ENCODE results near the gene IDUA.

Gene IDUA

GRCh38 chr4:1018147-1019020, 31.5 kb downstream of the IDUA start:
- no peak for DNase-seq

DNA sequence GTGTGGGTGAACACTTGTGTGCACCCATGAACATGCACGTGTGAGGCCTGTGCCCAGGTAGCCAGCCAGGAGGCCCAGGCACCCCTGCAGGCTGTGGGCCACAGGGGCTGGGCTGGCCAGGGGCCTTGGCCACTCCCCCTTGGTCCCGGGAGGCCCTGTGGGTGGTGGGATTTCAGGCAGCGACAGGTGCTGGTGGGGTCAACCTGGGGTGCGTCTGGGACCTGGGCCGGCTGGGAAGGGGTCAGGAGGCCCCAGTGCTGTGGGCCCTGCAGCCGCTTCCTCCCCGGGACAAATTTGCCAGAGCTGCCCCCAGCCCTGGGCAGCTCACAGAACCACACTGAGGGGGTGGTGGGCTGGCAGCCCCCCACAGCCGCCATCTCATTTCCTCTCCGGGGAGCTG, 32.5 kb downstream of the IDUA start:
- no peak for DNase-seq

DNA sequence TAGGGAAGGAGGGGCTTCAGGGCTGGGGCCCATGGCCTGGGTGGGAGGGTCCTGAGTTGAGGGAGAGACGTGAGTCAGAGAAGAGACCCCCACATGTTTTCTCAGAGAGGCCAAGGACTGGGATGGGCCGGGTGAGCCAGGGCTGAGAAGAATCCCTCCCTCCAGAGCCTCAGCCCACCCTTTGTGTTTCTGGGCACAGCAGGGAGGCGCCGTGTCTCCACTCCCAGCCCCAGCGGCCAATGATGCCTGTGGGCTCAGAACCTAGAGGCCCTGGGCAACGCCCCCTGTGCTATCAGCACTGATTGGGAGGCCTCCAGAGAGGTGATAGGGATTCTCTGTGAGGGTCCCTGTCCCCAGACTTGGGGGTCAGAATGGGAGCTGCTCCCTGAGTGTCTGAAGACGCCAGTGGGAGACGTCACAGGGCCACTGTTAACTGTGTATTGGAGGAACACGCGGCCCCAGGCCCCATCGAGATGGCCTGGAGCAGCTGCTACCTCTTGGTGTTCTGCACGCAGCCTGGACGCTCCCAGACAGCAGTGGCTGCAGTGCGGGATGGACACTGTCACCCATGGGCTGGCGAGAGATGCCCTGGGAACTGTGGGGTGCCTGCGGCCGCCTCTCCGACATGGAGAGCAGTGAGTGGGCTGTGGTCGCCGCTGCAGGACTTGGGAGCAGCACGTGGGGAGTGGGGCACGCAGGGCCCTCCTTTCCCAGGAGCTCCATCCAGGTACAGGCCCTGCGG, 33.1 kb downstream of the IDUA start:
- DNase-seq: no peak

- DNase-seq: no peak
Measured at GRCh38 chr4:1021386-1022050, 34.7 kb downstream of the IDUA start.

DNA sequence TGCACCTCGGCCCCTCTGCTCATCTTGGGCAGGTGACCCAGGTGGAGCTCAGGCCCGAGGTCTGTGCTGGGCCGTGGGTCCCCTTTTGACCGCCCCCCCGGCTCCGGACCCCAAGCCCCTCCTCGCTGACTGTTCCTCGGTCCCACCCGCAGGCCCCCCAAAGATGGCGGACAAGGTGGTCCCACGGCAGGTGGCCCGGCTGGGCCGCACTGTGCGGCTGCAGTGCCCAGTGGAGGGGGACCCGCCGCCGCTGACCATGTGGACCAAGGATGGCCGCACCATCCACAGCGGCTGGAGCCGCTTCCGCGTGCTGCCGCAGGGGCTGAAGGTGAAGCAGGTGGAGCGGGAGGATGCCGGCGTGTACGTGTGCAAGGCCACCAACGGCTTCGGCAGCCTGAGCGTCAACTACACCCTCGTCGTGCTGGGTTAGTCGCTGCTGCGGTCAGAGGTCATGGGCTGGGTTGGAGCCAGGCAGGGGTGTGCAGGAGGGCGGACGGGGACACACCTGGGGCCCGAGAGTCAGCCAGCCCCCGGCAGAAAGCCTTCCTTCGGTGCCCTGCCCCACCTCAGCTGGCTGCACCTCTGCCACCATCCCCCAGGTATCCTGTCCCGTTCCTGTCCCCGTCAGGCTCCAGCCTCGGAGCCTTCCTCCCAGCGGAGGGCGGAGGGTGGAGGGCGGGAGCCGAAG, 35.4 kb downstream of the IDUA start:
- DNase-seq: no peak

DNA sequence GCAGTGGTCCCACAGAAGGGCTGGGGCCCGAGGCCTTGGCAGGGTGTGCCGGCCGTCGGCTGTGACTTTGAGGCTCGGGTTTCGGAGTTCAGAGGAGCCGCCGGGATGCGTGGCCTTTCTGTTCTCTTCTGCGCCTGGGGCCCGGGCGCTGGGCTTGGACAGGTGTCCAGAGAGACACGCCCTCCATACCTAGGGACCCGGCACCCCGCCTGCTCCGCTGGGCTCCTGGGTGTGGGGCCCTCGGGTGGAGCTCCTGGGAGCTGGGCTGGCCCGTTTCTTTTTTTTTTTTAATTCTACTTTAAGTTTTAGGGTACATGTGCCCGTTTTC, 35.9 kb downstream of the IDUA start:
- no peak for DNase-seq

DNA sequence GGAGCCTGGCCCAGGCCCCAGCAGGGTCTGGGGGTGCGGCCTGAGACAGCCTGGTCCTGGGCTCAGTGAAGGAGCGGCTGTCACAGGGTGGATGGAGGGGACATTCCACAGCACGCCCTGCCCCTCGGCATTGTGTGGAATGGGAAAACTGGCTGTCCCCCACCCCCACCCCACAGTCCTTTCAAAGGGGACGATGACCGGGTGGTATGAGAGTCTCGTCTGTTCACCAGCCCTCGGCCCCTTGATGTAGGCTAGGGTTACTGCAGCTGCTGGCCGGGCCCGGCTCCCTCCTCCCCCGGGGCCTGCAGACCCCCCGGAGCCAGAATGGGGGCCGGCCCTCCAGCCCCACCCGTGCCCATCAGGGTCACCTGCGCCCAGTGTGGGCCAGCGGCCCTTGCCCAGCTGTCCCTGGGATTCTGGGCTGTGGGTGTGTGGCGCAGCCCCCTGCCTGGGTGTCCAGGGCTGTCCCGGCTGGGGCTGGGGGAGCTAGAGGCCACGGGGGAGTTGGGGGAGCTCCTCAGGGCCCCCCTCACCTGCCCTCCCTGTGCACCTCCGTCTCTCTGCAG, 36.3 kb downstream of the IDUA start:
- no peak for DNase-seq

- no peak for DNase-seq
Measured at GRCh38 chr4:1023895-1024740, 37.3 kb downstream of the IDUA start.

- no peak for DNase-seq
Measured at GRCh38 chr4:1024882-1025545, 38.2 kb downstream of the IDUA start.

- DNase-seq: no peak
Measured at GRCh38 chr4:1026115-1026514, 39.3 kb downstream of the IDUA start.

DNA sequence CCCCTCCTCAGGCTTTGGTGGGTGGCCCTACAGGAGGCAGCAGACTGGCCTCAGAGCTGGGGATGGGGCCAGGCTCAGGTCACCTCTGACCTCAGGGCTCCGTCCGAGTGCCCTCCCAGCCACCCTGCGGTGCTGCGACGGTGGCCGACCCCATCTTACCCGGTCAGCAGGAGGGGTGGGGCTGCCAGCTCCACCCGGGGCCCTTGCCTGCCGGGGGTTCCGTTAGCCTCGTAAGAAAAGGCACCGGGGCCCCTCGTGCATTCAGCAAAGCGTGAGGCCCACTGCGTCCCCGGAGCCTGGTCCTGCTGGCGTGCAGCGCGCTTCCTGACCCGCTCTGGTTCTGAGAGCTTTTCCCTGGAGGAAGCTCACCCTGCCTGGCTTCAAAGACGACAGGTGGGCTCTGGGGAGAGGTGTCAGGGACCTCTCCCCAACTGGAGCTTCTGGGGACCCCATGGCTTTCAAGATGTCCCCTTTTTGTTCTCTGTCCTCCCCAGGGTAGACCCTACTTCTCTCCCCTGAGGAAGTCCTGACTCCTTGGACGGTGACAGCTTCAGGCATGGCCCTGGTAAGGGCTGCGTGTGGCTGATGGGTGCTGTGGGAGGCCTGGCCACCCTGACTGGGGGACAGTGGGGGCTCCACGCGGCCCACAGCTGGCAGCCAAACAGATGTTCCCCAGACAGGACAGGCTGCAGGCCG, 40.5 kb downstream of the IDUA start:
- DNase-seq: no peak

DNA sequence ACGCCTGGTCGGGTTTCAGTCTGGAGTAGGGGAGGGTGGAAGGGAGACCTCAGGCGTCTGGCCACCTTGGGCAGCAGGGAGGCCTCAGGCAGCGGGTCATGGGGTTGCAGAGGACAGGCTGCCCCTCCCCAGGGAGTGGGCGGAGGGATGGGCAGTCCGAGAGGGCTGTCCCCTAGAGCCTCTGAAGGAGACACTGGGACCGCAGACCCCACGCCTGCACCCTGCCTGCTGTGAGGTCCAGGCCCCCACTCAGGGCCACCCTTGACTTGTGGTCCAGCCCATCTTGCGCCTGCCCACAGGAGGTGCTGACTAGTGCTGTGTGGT, 41.0 kb downstream of the IDUA start:
- peak; percentile 64 for DNase-seq

DNA sequence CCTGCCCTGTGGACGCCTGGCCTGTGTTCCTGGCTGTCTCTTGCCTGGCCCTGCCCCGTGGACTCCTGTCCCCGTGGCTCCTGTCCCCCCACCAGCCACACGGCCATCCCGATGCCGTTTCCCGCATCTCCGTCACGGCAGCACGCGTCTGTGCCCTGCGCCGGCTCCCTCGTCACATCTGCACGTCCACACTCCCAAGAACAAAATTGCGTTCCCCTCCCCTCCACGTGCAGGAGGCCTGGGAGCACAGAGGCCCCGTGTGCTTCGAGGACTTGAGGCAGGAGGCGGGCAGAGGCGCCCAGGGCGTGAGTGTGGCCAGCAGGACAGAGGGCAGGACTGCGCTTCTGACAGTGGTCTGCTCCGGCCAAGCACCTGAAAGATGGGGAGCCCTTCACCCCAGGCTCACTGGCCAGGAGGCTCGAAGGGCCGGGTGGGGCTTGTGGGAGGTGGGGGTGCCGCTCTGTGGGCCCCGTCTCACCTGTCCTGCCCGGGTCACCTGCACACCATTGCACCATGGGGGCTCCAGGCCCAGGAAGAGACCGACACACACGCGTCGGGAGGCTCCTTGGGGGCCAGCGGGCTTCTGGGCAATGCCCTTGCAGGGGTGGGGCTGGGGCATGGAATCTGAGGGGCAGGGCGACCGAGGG, 41.9 kb downstream of the IDUA start:
- no peak for DNase-seq

GRCh38 chr4:1029529-1029928, 42.7 kb downstream of the IDUA start:
- no peak for DNase-seq

- no peak for DNase-seq
Measured at GRCh38 chr4:1030031-1030430, 43.2 kb downstream of the IDUA start.

- DNase-seq: no peak
Measured at GRCh38 chr4:1030559-1030958, 43.7 kb downstream of the IDUA start.

DNA sequence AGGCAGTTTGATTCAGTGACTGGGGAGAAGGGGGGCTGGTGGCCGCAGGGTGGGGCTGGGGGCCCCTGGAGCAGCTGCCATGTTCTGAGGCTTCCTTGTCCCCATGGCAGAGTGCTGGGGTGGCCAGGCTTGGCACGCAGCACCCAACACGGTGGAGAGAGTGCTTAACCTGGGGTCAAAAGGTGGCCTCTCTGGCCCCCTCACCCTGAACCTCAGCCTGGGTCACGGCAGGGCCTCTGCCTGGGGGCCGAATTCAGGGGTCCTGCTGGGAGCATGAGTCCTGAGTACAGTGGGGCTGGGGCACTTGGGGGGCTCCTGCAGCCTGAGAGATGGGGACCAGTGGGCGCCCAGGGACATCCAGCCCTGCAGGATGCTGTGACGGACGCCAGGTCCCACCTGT, 44.5 kb downstream of the IDUA start:
- DNase-seq: no peak

DNA sequence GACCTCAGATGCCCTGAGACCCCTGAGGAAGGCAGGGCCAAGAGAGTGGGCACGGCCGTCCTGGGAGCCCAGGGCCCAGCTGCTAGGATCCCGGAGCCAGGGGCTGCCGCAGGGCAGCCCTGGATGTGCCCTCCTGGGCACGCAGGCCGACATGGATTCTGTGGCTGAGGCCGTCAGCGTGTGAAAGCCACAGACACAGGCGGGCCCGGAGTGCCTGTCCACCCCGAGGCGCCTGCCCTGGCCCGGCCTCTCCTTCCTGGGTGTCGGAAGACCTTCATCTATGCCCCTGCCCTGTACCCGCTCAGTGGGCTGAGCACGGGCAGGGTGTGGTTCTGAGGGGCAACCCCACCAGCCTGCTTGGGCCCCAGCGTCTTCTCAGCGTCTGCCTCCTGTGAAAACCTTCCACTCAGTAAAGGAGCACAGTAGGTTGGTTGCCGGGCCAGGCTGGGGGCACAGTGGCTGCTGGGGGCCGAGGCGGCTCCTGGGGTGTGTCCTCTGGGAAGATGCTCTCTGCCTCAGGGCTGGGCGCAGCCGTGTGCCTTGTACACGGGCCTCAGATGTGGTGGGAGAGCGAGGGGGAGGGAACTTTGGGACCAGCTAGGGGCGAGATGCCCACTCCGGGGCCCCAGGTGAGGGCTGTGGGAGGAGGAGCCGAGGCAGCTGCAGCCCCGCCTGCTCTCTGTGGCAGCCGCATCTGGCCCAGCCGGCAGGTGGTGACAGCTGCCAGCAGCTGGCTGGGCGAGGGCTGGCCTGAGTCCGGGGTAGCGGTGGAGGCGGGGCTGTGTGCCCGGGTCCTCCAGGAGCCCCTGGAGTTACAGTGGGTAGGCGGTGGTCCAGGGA, 45.3 kb downstream of the IDUA start:
- DNase-seq: peak; percentile 70

DNA sequence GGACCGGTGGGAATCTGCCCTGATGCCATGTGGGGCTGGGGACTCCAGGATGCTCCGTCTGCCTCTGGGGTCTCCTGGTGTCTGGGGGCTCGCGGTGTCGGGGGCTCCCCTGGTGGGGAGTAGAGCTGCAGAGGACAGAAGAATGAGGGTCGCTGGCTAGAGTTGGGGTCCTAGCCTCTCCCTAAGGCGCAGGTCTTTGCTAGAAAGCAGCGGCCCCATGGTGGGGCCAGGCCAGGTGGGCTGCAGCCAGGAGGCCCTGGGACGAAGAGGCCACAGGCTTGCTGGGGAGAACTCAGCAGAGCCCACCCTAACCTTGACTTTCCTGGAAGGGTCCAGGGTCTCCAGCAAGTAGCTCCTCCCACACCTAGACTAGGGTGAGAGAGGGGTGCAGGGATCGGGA, 46.0 kb downstream of the IDUA start:
- no peak for DNase-seq

Data from left hindlimb (tissue), 1 donor.